ENCODE results near the gene CARD9.

Gene CARD9

GRCh38 chr9:136346157-136346481 is 27.4 kb downstream of the CARD9 start:
- no peak for DNase-seq

- no peak for DNase-seq
These were observed 27.9 kb downstream of the CARD9 start for GRCh38 chr9:136345281-136346156.

- no peak for DNase-seq
These were observed 28.8 kb downstream of the CARD9 start for GRCh38 chr9:136344544-136345280.

GRCh38 chr9:136343884-136344269 is 29.6 kb downstream of the CARD9 start:
- no peak for DNase-seq

GRCh38 chr9:136343121-136343883 is 30.2 kb downstream of the CARD9 start:
- no peak for DNase-seq

GRCh38 chr9:136342181-136343120 is 31.0 kb downstream of the CARD9 start:
- no peak for DNase-seq

GRCh38 chr9:136341769-136342168 is 31.7 kb downstream of the CARD9 start:
- DNase-seq = no peak

- DNase-seq = no peak
These were observed 32.3 kb downstream of the CARD9 start for GRCh38 chr9:136341042-136341655.

GRCh38 chr9:136340356-136341041 is 33.0 kb downstream of the CARD9 start:
- no peak for DNase-seq

DNA sequence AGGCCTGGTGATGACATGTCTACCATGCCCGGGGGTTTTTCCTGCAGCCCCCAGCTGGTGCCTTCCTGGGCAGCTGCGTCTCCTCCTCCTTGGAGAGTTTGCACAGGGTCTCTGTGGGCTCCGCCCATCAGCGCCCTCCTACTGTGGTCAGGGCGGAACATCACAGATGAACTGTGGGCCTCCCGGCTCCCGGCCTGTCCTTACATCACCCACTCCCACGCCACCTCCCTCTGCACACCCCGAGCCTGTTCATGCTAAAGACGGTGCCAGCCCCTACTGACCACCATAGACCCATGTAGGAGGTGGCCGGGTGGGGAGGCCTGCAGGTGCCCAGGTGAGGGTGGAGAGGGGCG is 33.5 kb downstream of the CARD9 start:
- no peak for DNase-seq

GRCh38 chr9:136339173-136339957 is 34.1 kb downstream of the CARD9 start:
- DNase-seq = peak; percentile 13 to 22

GRCh38 chr9:136338511-136338910 is 35.0 kb downstream of the CARD9 start:
- DNase-seq = no peak

DNA sequence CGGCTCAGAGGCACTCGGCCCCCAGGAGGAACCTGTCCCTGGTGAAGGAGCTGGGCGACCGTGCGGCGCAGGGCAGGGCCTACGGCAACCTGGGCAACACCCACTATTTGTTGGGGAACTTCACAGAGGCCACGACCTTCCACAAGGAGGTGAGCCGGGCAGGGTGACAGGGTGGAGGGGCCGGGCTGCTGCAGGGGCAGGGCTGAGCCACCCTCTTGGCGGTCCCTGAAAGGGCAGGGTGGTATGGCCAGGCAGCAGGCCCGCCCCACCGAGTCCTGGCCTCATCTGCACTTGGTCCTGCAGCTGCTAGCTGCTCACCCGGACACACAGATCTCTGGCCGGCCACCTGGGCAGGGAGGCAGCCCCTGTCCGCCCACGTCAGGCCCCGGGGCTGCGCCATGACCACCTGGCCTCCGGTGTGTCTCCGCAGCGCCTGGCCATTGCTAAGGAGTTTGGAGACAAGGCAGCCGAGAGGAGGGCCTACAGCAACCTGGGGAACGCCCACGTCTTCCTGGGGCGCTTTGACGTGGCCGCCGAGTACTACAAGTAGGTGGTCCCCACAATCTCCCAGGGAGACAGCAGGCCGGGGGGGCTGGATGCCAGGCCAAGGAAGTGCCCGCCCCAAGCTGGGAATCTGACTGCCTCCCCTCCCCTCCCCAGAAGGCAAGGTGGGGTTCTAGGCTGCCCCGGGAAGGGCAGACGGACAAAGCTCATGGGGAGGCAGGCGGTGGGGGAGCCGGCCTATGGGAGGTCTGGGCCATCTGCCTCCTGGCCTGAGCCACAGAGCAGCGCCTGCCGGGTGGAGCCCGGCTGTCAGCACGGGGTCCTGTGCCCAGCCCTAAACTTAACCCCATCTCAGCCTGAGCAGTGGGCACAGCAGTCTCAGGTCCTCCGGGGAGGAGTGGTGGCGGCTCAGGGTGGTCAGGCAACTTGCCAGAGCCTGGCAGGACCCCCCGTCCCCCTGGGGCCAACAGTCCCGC is 35.8 kb downstream of the CARD9 start:
- DNase-seq = no peak

GRCh38 chr9:136336881-136337280 is 36.6 kb downstream of the CARD9 start:
- DNase-seq = no peak

GRCh38 chr9:136336156-136336870 is 37.2 kb downstream of the CARD9 start:
- DNase-seq = no peak

GRCh38 chr9:136335296-136336155 is 37.9 kb downstream of the CARD9 start:
- DNase-seq = no peak

DNA sequence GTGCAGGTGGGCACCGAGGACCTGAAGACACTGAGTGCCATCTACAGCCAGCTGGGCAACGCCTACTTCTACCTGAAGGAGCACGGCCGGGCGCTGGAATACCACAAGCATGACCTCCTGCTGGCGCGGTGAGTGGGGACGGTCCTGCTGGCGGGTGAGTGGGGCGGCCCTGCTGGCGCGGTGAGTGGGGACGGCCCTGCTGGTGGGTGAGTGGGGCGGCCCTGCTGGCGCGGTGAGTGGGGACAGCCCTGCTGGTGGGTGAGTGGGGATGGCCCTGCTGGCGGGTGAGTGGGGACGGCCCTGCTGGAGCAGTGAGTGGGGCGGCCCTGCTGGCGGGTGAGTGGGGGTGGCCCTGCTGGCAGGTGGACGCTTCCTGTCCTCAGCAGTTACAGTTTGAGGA is 38.9 kb downstream of the CARD9 start:
- DNase-seq = no peak

DNA sequence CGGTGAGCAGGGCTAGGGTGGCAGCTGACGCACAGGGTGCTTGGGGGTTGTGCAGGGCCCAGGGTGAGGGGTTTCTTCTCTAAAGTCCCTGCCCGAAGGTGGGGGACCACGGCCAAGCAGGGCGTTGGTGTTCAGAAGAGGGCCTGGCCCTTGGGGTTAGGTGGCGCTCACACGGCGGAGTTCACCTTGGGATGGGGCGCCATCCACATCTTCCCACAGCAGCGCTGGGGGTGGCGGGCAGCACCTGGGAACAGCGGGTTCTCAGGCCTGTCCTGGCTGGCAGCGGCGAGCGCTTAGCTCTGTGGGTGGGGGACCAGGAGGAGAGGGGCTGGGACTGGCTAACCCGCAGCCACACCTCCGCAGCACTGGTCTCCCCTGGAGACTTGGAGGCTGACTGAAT is 40.0 kb downstream of the CARD9 start:
- no peak for DNase-seq

Measured in bone marrow (tissue), 2 donors.